HepG2 (cell line): ENCODE measurements around the gene TMEM129. TPM values are rescaled to one million over a fixed set of nuclear protein-coding genes. Genes with fewer than 3 reads are reported as not detected.

Experiments
- CBX2 ChIP-seq, 2 experiments: fragments of 200-600 bp in 1 of 2; sonication (generic); formaldehyde crosslinking in 1 of 2; IDR thresholded peaks; 2 replicates each; pipeline versions ENCODE4 v1.7.0 to v1.8.1; 2018 to 2022; ENCODE audit warnings: low read depth in 2 of 2, low read length in 1 of 2, mild to moderate bottlenecking in 1 of 2, missing genetic modification reagents in 1 of 2
- GFI1 ChIP-seq: sonication (generic); formaldehyde crosslinking; IDR thresholded peaks from 2 replicates; pipeline ENCODE4 v1.5.0; 2020; ENCODE audit warnings: missing genetic modification reagents, mild to moderate bottlenecking, borderline replicate concordance
- HCFC1 ChIP-seq: fragments of 150-350 bp; IDR thresholded peaks from 2 replicates; pipeline ENCODE4 v1.6.1; 2014; ENCODE audit warnings: low read depth, low read length
- RXRA ChIP-seq: sonication (generic); formaldehyde crosslinking; IDR thresholded peaks from 2 replicates; pipeline ENCODE4 v1.5.1; 2020; ENCODE audit warnings: missing genetic modification reagents
- WIZ ChIP-seq: sonication (generic); formaldehyde crosslinking; IDR thresholded peaks from 2 replicates; pipeline ENCODE4 v1.5.1; 2020; ENCODE audit warnings: mild to moderate bottlenecking, missing genetic modification reagents
- ZBTB21 ChIP-seq: sonication (generic); formaldehyde crosslinking; IDR thresholded peaks from 2 replicates; pipeline ENCODE4 v1.4.0; 2020; ENCODE audit warnings: missing genetic modification reagents
- ZNF549 ChIP-seq: sonication (generic); formaldehyde crosslinking; IDR thresholded peaks from 2 replicates; pipeline ENCODE4 v1.5.0; 2020; ENCODE audit warnings: missing genetic modification reagents
- ZNF570 ChIP-seq: sonication (generic); formaldehyde crosslinking; IDR thresholded peaks from 2 replicates; pipeline ENCODE4 v1.4.0; 2020; ENCODE audit warnings: mild to moderate bottlenecking, missing genetic modification reagents, borderline replicate concordance
- ZNF768 ChIP-seq: sonication (generic); formaldehyde crosslinking; IDR thresholded peaks from 2 replicates; pipeline ENCODE4 v1.4.0; 2020; ENCODE audit warnings: missing genetic modification reagents
- ZNF790 ChIP-seq: sonication (generic); formaldehyde crosslinking; IDR thresholded peaks from 2 replicates; pipeline ENCODE4 v1.8.0; 2022; ENCODE audit warnings: missing genetic modification reagents, mild to moderate bottlenecking, borderline replicate concordance
- ZSCAN20 ChIP-seq: sonication (generic); formaldehyde crosslinking; IDR thresholded peaks from 2 replicates; pipeline ENCODE4 v1.4.0; 2020; ENCODE audit warnings: missing genetic modification reagents, mild to moderate bottlenecking, borderline replicate concordance
- polyA plus RNA-seq, 8 experiments: library from polyadenylated mRNA; depleted of rRNA in 3 of 8; stranded (reverse) in 7 of 8; unstranded in 1 of 8; fragments of >200 nt; fragmentation: Illumina TruSeq in 4 of 8; extraction: Trizol in 4 of 8; gene quantifications; 2 replicates each; pipeline versions ENCODE4 v1.2.1 to v1.2.3, GENCODE V29; 2011 to 2016; ENCODE audit warnings: low read depth in 4 of 8, missing spikeins in 1 of 8, mixed read lengths in 1 of 8; ENCODE audit not compliant: insufficient read depth in 1 of 8
- total RNA-seq, 5 experiments: library from RNA; depleted of rRNA; stranded (reverse); fragments of >200 nt; fragmentation: Illumina TruSeq; extraction: Trizol; gene quantifications; 2 replicates each; pipeline ENCODE4 v1.2.3, GENCODE V29; 2016; ENCODE audit warnings: low read depth in 1 of 5
- TF ChIP-seq, protein P1 (sequence below), 2 experiments: sonication (generic) in 1 of 2; formaldehyde crosslinking in 1 of 2; IDR thresholded peaks; 2 replicates each; pipeline versions ENCODE4 v1.5.1 to v1.6.1; 2011 to 2020; ENCODE audit warnings: borderline replicate concordance in 1 of 2, low read depth in 1 of 2, low read length in 1 of 2, mild to moderate bottlenecking in 1 of 2, missing genetic modification reagents in 1 of 2, moderate library complexity in 1 of 2
- TF ChIP-seq, protein P2 (sequence below): sonication (generic); formaldehyde crosslinking; IDR thresholded peaks from 2 replicates; pipeline ENCODE4 v1.8.0; 2022; ENCODE audit warnings: missing genetic modification reagents, low read depth, mild to moderate bottlenecking, borderline replicate concordance
- TF ChIP-seq, protein P3 (sequence below): sonication (generic); formaldehyde crosslinking; IDR thresholded peaks from 2 replicates; pipeline ENCODE4 v1.8.0; 2022; ENCODE audit warnings: missing genetic modification reagents, mild to moderate bottlenecking, moderate library complexity, borderline replicate concordance
- TF ChIP-seq, protein P4 (sequence below): sonication (generic); formaldehyde crosslinking; IDR thresholded peaks from 2 replicates; pipeline ENCODE4 v1.4.0; 2020; ENCODE audit warnings: mild to moderate bottlenecking, missing genetic modification reagents, borderline replicate concordance
- TF ChIP-seq, protein P5 (sequence below): sonication (generic); formaldehyde crosslinking; IDR thresholded peaks from 2 replicates; pipeline ENCODE4 v1.8.0; 2022; ENCODE audit warnings: mild to moderate bottlenecking, missing genetic modification reagents, moderate library complexity
- TF ChIP-seq, protein P6 (sequence below): IDR thresholded peaks from 2 replicates; pipeline ENCODE4 v1.6.1; 2016; ENCODE audit warnings: low read depth, borderline replicate concordance

TMEM129 gene
- total and polyA plus RNA-seq, 2 of the 13 experiments (the other 11 are each of a cell fraction or from before 2014, with no cell fraction given) = 19.0 to 25.8 TPM

DNA sequence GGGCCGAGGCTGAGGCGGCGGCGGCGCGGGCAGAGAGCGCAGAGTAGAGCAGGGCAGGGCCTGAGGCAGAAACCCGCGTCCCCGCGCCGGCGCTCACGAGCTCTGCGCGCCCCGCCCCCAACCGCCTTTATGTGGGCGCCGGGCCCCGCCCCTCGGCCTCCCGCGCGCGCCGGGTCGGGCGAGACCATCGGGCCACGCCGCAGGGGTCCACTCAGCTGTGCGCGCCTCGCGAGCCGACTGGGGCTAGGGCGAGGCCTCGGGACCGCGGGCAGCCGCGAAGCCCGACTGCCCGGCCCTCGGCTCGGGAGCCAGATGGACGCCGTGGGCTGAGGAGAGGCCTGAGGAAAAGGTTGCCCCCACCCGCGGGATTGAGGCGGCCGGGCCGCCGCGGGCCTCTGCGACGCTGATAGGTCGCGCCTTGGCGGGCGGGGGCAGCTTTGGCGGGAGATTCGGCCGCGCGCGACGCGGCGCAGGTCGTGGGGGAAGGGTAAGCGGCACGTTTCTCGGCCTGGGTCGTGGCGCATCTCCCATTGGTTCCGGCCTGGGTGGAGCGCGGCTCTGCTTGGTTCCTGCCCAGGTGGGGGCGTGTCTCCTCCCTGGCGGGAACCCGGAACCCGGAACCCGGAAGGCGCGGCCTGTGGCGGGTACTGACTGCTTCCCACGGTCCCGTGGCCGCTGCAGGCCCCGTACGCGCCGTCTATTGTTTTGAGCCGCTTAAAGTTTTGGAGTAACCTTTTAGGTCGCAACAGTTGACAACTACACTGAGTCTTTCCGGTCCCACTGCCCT is 8.7 kb downstream of the TMEM129 start, which contains the start of gene SLBP (continued):
- TF ChIP-seq RXRA (CRISPR knock-in tag) (peak; percentile 89), ZNF790 (CRISPR knock-in tag) (peak; percentile 97; the same call in 1 of the 2 replicates), ZNF549 (0 out of 2 replicates have a peak, but pooled peaks have one; percentile 31), WIZ (CRISPR knock-in tag) (peak; percentile 85), ZNF570 (CRISPR knock-in tag) (peak; percentile 90; the same call in 1 of the 2 replicates), GFI1 (CRISPR knock-in tag) (peak; percentile 90), HCFC1 (no peak), ZNF768 (CRISPR knock-in tag) (peak; percentile 73), CBX2 (IDR thresholded peaks at IDR 0.05; ENCODE audit: low read depth, low read length) (no peak), CBX2 (CRISPR knock-in tag; IDR thresholded peaks at IDR 0.05; ENCODE audit: low read depth) (peak; percentile 94), ZBTB21 (CRISPR knock-in tag) (no peak), ZSCAN20 (CRISPR knock-in tag) (peak; percentile 98)
- TF ChIP-seq, protein P1, sequence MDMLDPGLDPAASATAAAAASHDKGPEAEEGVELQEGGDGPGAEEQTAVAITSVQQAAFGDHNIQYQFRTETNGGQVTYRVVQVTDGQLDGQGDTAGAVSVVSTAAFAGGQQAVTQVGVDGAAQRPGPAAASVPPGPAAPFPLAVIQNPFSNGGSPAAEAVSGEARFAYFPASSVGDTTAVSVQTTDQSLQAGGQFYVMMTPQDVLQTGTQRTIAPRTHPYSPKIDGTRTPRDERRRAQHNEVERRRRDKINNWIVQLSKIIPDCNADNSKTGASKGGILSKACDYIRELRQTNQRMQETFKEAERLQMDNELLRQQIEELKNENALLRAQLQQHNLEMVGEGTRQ (IDR thresholded peaks at IDR 0.05; ENCODE audit: low read depth, low read length) = no peak
- TF ChIP-seq, protein P1 (CRISPR knock-in tag; IDR thresholded peaks at IDR 0.05; ENCODE audit: borderline replicate concordance) = peak; percentile 39; the same call in 1 of the 2 replicates
- TF ChIP-seq, protein P2, sequence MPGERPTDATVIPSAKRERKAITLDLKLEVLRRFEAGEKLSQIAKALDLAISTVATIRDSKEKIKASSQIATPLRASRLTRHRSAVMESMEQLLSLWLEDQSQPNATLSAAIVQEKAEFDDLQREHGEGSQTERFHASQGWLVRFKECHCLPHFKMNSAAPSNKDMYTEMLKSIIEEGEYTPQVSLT (CRISPR knock-in tag) = peak; percentile 98
- TF ChIP-seq, protein P3, sequence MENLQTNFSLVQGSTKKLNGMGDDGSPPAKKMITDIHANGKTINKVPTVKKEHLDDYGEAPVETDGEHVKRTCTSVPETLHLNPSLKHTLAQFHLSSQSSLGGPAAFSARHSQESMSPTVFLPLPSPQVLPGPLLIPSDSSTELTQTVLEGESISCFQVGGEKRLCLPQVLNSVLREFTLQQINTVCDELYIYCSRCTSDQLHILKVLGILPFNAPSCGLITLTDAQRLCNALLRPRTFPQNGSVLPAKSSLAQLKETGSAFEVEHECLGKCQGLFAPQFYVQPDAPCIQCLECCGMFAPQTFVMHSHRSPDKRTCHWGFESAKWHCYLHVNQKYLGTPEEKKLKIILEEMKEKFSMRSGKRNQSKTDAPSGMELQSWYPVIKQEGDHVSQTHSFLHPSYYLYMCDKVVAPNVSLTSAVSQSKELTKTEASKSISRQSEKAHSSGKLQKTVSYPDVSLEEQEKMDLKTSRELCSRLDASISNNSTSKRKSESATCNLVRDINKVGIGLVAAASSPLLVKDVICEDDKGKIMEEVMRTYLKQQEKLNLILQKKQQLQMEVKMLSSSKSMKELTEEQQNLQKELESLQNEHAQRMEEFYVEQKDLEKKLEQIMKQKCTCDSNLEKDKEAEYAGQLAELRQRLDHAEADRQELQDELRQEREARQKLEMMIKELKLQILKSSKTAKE (CRISPR knock-in tag) = peak; percentile 65
- TF ChIP-seq, protein P4, sequence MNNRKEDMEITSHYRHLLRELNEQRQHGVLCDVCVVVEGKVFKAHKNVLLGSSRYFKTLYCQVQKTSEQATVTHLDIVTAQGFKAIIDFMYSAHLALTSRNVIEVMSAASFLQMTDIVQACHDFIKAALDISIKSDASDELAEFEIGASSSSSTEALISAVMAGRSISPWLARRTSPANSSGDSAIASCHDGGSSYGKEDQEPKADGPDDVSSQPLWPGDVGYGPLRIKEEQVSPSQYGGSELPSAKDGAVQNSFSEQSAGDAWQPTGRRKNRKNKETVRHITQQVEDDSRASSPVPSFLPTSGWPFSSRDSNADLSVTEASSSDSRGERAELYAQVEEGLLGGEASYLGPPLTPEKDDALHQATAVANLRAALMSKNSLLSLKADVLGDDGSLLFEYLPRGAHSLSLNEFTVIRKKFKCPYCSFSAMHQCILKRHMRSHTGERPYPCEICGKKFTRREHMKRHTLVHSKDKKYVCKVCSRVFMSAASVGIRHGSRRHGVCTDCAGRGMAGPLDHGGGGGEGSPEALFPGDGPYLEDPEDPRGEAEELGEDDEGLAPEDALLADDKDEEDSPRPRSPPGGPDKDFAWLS (CRISPR knock-in tag) = 0 out of 2 replicates have a peak, but pooled peaks have one; percentile 74
- TF ChIP-seq, protein P5, sequence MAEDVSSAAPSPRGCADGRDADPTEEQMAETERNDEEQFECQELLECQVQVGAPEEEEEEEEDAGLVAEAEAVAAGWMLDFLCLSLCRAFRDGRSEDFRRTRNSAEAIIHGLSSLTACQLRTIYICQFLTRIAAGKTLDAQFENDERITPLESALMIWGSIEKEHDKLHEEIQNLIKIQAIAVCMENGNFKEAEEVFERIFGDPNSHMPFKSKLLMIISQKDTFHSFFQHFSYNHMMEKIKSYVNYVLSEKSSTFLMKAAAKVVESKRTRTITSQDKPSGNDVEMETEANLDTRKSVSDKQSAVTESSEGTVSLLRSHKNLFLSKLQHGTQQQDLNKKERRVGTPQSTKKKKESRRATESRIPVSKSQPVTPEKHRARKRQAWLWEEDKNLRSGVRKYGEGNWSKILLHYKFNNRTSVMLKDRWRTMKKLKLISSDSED (CRISPR knock-in tag) = 0 out of 2 replicates have a peak, but pooled peaks have one; percentile 38
- TF ChIP-seq, protein P6, sequence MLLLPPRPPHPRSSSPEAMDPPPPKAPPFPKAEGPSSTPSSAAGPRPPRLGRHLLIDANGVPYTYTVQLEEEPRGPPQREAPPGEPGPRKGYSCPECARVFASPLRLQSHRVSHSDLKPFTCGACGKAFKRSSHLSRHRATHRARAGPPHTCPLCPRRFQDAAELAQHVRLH (CRISPR knock-in tag) = peak; percentile 99
